GM23338 (cell line): ENCODE data around the gene STRN. TPM values are rescaled to one million over a fixed set of nuclear protein-coding genes. Genes with fewer than 3 reads are reported as not detected.

Experiments used
- ATAC-seq: fragments of 200-7000 bp; cut with Tn5 transposase; 3 replicates; pipeline ENCODE4 v1.9.1; 2020
- DNase-seq: peaks from one replicate; pipeline ENCODE4 v3.0.0-alpha.2; 2015; ENCODE audit warnings: low spot score
- H2AFZ ChIP-seq: fragments of 200-600 bp; sonication (generic); 2 replicates; pipeline ENCODE4 v1.8.0; 2016; ENCODE audit warnings: antibody characterized with exemption, mild to moderate bottlenecking, moderate library complexity
- H3F3A ChIP-seq: fragments of 200-600 bp; sonication (generic); replicated peaks from 2 replicates; pipeline ENCODE4 v1.8.0; 2017; ENCODE audit warnings: antibody characterized with exemption, mixed run types, low read depth
- H3K27ac ChIP-seq: fragments of 200-600 bp; sonication (generic); 2 replicates; pipeline ENCODE4 v1.6.1; 2016; ENCODE audit warnings: low read depth
- H3K27me3 ChIP-seq: fragments of 200-600 bp; sonication (generic); 2 replicates; pipeline ENCODE4 v1.8.0; 2016; ENCODE audit warnings: mild to moderate bottlenecking, mixed run types, moderate library complexity; ENCODE audit not compliant: insufficient read depth
- H3K36me3 ChIP-seq: fragments of 200-600 bp; sonication (generic); 2 replicates; pipeline ENCODE4 v1.8.0; 2016; ENCODE audit warnings: mild to moderate bottlenecking; ENCODE audit not compliant: insufficient read depth
- H3K4me1 ChIP-seq: fragments of 200-600 bp; sonication (generic); 2 replicates; pipeline ENCODE4 v1.8.0; 2016; ENCODE audit warnings: mild to moderate bottlenecking, moderate library complexity; ENCODE audit not compliant: insufficient read depth
- H3K4me2 ChIP-seq: fragments of 200-600 bp; sonication (generic); 2 replicates; pipeline ENCODE4 v1.7.1; 2017; ENCODE audit warnings: mixed run types
- H3K4me3 ChIP-seq: fragments of 200-600 bp; sonication (generic); 2 replicates; pipeline ENCODE4 v1.6.1; 2016; ENCODE audit warnings: mixed run types
- H3K79me2 ChIP-seq: fragments of 200-600 bp; sonication (generic); replicated peaks from 2 replicates; pipeline ENCODE4 v1.8.0; 2017; ENCODE audit warnings: mild to moderate bottlenecking; ENCODE audit not compliant: insufficient read depth
- H3K9me2 ChIP-seq: fragments of 200-600 bp; sonication (generic); 2 replicates; pipeline ENCODE4 v1.8.0; 2017; ENCODE audit not compliant: insufficient read depth
- H4K20me1 ChIP-seq: fragments of 200-600 bp; sonication (generic); replicated peaks from 2 replicates; pipeline ENCODE4 v1.8.0; 2017; ENCODE audit warnings: mild to moderate bottlenecking; ENCODE audit not compliant: insufficient read depth
- H3K27ac Mint-ChIP-seq: 2 replicates; pipeline ENCODE4 v1.8.0; 2020; ENCODE audit warnings: inconsistent platforms, mild to moderate bottlenecking, moderate library complexity, mixed read lengths
- H3K27me3 Mint-ChIP-seq: 3 replicates; pipeline ENCODE4 v1.8.0; 2022; ENCODE audit warnings: low read depth, mild to moderate bottlenecking, moderate library complexity, mixed read lengths, inconsistent platforms; ENCODE audit not compliant: insufficient read depth, poor library complexity
- H3K36me3 Mint-ChIP-seq: 3 replicates; pipeline ENCODE4 v1.8.0; 2021; ENCODE audit warnings: low read depth, mild to moderate bottlenecking, inconsistent platforms, moderate library complexity, mixed read lengths
- H3K4me1 Mint-ChIP-seq: 3 replicates; pipeline ENCODE4 v1.8.0; 2020; ENCODE audit warnings: mild to moderate bottlenecking, inconsistent platforms, mixed read lengths
- H3K4me3 Mint-ChIP-seq: 3 replicates; pipeline ENCODE4 v1.8.0; 2021; ENCODE audit warnings: moderate library complexity, mild to moderate bottlenecking, inconsistent platforms, mixed read lengths
- H3K9me3 Mint-ChIP-seq: 3 replicates; pipeline ENCODE4 v1.8.0; 2020; ENCODE audit warnings: moderate library complexity, mild to moderate bottlenecking, inconsistent platforms, mixed read lengths
- CREB1 ChIP-seq: fragments of 250-450 bp; sonication (Bioruptor Pico); IDR thresholded peaks from 2 replicates; pipeline ENCODE4 v1.5.0; 2020; ENCODE audit warnings: low read depth, mild to moderate bottlenecking, moderate library complexity
- EZH2 ChIP-seq: fragments of 200-600 bp; sonication (generic); IDR thresholded peaks from one replicate; pipeline ENCODE4 v1.8.0; 2017; ENCODE audit warnings: antibody characterized with exemption, mild to moderate bottlenecking, low read depth; ENCODE audit not compliant: unreplicated experiment
- JUNB ChIP-seq: IDR thresholded peaks from one replicate; pipeline ENCODE4 v1.6.1; 2016; ENCODE audit warnings: antibody characterized with exemption; ENCODE audit not compliant: unreplicated experiment
- POLR2AphosphoS5 ChIP-seq: IDR thresholded peaks from 2 replicates; pipeline ENCODE4 v1.6.1; 2016; ENCODE audit warnings: antibody characterized with exemption, low read depth
- STAT1 ChIP-seq: IDR thresholded peaks from one replicate; pipeline ENCODE4 v1.6.1; 2016; ENCODE audit warnings: antibody characterized with exemption; ENCODE audit not compliant: unreplicated experiment
- ZNF114 ChIP-seq: fragments of 250-450 bp; sonication (Bioruptor Pico); IDR thresholded peaks from 2 replicates; pipeline ENCODE4 v1.5.0; 2020; ENCODE audit warnings: mild to moderate bottlenecking, moderate library complexity
- polyA plus RNA-seq: library from polyadenylated mRNA; unstranded; fragments of >200 nt; fragmentation: Nextera tagmentation; extraction: Ambion mirVana; gene quantifications from 2 replicates; pipeline ENCODE4 v1.2.1, GENCODE V29; 2016
- total RNA-seq: library from RNA; depleted of rRNA; stranded (reverse); fragments of >200 nt; shearing (Covaris generic); gene quantifications from 2 replicates; pipeline ENCODE4 v1.2.3, GENCODE V29; 2014
- TF ChIP-seq, protein P1 (sequence below): fragments of 250-450 bp; sonication (Bioruptor Pico); IDR thresholded peaks from 2 replicates; pipeline ENCODE4 v1.5.0; 2020; ENCODE audit warnings: mild to moderate bottlenecking, moderate library complexity
- TF ChIP-seq, protein P2 (sequence below): IDR thresholded peaks from 2 replicates; pipeline ENCODE4 v1.6.1; 2016; ENCODE audit warnings: antibody characterized with exemption
- TF ChIP-seq, protein P3 (sequence below), 2 experiments: fragments of 200-600 bp in 1 of 2; sonication (generic) in 1 of 2; conservative IDR thresholded peaks; 2 replicates each; pipeline versions ENCODE4 v1.5.1 to v1.6.1; 2016 to 2017; ENCODE audit warnings: antibody characterized with exemption in 2 of 2, low read depth in 2 of 2, mild to moderate bottlenecking in 2 of 2, moderate library complexity in 1 of 2

The STRN gene
- total and polyA plus RNA-seq, 2 experiments from 2014 or later = 16.1 to 34.5 TPM

DNA sequence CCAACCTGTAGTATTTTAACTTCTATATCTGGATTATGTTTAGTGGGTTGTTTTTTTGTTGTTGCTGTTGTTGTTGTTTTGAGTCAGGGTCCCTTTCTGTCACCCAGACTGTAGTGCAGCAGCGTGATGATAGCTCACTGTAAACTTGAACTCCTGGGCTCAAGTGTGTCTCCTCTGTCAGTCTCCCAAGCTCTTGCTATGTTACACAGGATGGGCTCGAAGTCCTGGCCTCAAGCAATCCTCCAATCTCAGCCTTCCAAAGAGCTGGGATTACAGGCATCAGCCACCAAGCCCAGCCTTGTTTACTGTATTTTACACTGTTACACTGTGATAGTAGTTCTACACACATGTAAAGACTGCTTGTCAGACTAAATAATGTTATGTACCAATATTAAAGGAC lies 9.7 kb upstream of the STRN start:
- peaks cover 10% of the 10 kb centered on the region for H3K27me3 Mint-ChIP-seq

DNA sequence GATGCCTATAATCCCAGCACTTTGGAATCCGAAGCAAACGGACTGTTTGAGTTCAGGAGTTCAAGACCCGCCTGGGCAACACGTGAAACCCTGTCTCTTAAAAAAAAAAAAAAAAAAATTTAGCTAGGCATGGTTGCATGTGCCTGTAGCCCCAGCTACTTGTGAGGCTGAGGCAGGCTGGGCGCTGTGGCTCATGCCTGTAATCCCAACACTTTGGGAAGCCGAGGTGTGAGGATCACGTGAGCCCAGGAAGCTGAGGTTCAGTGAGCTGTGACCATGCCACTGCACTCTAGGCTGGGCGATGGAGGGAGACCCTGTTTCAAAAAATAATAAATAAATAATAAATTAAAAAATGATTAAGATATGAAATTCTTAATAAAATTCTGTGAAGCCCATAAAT lies 9.0 kb upstream of the STRN start:
- no peak overlapping the region for H3K4me3 ChIP-seq
- H3K36me3 ChIP-seq = peaks cover 5% of the 10 kb centered on the region; the same call in 1 of the 2 replicates
- no peak overlapping the region for H3K27ac ChIP-seq
- H3K4me1 Mint-ChIP-seq = peaks cover 2% of the 10 kb centered on the region; the same call in 2 of the 3 replicates
- no peak overlapping the region for H3K27ac Mint-ChIP-seq
- no peaks in the 10 kb centered on the region for H3K79me2 ChIP-seq
- H3K9me2 ChIP-seq = no peaks in the 10 kb centered on the region
- peaks cover 8% of the 10 kb centered on the region; the same call in 2 of the 3 replicates for H3K36me3 Mint-ChIP-seq
- peaks cover 10% of the 10 kb centered on the region for H3K27me3 Mint-ChIP-seq
- no peaks in the 10 kb centered on the region for H3F3A ChIP-seq
- H4K20me1 ChIP-seq = no peaks in the 10 kb centered on the region
- H3K9me3 Mint-ChIP-seq = peaks cover 6% of the 10 kb centered on the region; the same call in 2 of the 3 replicates
- no peak overlapping the region for H3K4me2 ChIP-seq
- ATAC-seq = no peak
- no peak overlapping the region for H3K4me3 Mint-ChIP-seq
- H3K27me3 ChIP-seq = no peaks in the 10 kb centered on the region
- DNase-seq = no peak
- H3K4me1 ChIP-seq = peaks cover 4% of the 10 kb centered on the region; the same call in 1 of the 2 replicates
- no peak overlapping the region for H2AFZ ChIP-seq
- TF ChIP-seq, protein P1, sequence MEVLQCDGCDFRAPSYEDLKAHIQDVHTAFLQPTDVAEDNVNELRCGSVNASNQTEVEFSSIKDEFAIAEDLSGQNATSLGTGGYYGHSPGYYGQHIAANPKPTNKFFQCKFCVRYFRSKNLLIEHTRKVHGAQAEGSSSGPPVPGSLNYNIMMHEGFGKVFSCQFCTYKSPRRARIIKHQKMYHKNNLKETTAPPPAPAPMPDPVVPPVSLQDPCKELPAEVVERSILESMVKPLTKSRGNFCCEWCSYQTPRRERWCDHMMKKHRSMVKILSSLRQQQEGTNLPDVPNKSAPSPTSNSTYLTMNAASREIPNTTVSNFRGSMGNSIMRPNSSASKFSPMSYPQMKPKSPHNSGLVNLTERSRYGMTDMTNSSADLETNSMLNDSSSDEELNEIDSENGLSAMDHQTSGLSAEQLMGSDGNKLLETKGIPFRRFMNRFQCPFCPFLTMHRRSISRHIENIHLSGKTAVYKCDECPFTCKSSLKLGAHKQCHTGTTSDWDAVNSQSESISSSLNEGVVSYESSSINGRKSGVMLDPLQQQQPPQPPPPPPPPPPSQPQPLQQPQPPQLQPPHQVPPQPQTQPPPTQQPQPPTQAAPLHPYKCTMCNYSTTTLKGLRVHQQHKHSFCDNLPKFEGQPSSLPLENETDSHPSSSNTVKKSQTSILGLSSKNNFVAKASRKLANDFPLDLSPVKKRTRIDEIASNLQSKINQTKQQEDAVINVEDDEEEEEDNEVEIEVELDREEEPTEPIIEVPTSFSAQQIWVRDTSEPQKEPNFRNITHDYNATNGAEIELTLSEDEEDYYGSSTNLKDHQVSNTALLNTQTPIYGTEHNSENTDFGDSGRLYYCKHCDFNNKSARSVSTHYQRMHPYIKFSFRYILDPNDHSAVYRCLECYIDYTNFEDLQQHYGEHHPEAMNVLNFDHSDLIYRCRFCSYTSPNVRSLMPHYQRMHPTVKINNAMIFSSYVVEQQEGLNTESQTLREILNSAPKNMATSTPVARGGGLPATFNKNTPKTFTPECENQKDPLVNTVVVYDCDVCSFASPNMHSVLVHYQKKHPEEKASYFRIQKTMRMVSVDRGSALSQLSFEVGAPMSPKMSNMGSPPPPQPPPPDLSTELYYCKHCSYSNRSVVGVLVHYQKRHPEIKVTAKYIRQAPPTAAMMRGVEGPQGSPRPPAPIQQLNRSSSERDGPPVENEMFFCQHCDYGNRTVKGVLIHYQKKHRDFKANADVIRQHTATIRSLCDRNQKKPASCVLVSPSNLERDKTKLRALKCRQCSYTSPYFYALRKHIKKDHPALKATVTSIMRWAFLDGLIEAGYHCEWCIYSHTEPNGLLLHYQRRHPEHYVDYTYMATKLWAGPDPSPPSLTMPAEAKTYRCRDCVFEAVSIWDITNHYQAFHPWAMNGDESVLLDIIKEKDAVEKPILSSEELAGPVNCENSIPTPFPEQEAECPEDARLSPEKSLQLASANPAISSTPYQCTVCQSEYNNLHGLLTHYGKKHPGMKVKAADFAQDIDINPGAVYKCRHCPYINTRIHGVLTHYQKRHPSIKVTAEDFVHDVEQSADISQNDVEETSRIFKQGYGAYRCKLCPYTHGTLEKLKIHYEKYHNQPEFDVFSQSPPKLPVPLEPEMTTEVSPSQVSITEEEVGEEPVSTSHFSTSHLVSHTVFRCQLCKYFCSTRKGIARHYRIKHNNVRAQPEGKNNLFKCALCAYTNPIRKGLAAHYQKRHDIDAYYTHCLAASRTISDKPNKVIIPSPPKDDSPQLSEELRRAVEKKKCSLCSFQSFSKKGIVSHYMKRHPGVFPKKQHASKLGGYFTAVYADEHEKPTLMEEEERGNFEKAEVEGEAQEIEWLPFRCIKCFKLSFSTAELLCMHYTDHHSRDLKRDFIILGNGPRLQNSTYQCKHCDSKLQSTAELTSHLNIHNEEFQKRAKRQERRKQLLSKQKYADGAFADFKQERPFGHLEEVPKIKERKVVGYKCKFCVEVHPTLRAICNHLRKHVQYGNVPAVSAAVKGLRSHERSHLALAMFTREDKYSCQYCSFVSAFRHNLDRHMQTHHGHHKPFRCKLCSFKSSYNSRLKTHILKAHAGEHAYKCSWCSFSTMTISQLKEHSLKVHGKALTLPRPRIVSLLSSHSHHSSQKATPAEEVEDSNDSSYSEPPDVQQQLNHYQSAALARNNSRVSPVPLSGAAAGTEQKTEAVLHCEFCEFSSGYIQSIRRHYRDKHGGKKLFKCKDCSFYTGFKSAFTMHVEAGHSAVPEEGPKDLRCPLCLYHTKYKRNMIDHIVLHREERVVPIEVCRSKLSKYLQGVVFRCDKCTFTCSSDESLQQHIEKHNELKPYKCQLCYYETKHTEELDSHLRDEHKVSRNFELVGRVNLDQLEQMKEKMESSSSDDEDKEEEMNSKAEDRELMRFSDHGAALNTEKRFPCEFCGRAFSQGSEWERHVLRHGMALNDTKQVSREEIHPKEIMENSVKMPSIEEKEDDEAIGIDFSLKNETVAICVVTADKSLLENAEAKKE (CRISPR knock-in tag) = no peak
- no peak for TF ChIP-seq STAT1
- TF ChIP-seq EZH2 = no peak
- TF ChIP-seq, protein P2, sequence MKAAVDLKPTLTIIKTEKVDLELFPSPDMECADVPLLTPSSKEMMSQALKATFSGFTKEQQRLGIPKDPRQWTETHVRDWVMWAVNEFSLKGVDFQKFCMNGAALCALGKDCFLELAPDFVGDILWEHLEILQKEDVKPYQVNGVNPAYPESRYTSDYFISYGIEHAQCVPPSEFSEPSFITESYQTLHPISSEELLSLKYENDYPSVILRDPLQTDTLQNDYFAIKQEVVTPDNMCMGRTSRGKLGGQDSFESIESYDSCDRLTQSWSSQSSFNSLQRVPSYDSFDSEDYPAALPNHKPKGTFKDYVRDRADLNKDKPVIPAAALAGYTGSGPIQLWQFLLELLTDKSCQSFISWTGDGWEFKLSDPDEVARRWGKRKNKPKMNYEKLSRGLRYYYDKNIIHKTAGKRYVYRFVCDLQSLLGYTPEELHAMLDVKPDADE = no peak
- no peak for TF ChIP-seq POLR2AphosphoS5
- no peak for TF ChIP-seq JUNB
- no peak for TF ChIP-seq CREB1
- TF ChIP-seq, protein P3, sequence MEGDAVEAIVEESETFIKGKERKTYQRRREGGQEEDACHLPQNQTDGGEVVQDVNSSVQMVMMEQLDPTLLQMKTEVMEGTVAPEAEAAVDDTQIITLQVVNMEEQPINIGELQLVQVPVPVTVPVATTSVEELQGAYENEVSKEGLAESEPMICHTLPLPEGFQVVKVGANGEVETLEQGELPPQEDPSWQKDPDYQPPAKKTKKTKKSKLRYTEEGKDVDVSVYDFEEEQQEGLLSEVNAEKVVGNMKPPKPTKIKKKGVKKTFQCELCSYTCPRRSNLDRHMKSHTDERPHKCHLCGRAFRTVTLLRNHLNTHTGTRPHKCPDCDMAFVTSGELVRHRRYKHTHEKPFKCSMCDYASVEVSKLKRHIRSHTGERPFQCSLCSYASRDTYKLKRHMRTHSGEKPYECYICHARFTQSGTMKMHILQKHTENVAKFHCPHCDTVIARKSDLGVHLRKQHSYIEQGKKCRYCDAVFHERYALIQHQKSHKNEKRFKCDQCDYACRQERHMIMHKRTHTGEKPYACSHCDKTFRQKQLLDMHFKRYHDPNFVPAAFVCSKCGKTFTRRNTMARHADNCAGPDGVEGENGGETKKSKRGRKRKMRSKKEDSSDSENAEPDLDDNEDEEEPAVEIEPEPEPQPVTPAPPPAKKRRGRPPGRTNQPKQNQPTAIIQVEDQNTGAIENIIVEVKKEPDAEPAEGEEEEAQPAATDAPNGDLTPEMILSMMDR (conservative IDR thresholded peaks at IDR 0.05; ENCODE audit: low read depth in 2 of 2) = no peak
- no peak for TF ChIP-seq ZNF114 (CRISPR knock-in tag)

More for the DNA sequence above, 9.7 kb upstream of the STRN start:
- Mint-ChIP-seq H3K4me3 (no peak overlapping the region), H3K4me1 (peaks cover 2% of the 10 kb centered on the region; the same call in 2 of the 3 replicates), H3K36me3 (peaks cover 8% of the 10 kb centered on the region; the same call in 2 of the 3 replicates), H3K27ac (no peak overlapping the region), H3K9me3 (peaks cover 6% of the 10 kb centered on the region; the same call in 2 of the 3 replicates)
- Histone ChIP-seq H3K27ac (no peak overlapping the region), H3K27me3 (no peaks in the 10 kb centered on the region), H3K9me2 (no peaks in the 10 kb centered on the region), H3K36me3 (peaks cover 5% of the 10 kb centered on the region; the same call in 1 of the 2 replicates), H4K20me1 (no peaks in the 10 kb centered on the region), H3K4me2 (no peak overlapping the region), H2AFZ (no peak overlapping the region), H3K4me3 (no peak overlapping the region), H3K79me2 (no peaks in the 10 kb centered on the region), H3F3A (no peaks in the 10 kb centered on the region), H3K4me1 (peaks cover 4% of the 10 kb centered on the region; the same call in 1 of the 2 replicates)
- DNase-seq = no peak
- ATAC-seq = no peak
- no peak for TF ChIP-seq JUNB
- no peak for TF ChIP-seq EZH2
- TF ChIP-seq STAT1 = no peak
